ENCODE results near the gene PSG7.
"Not testable (repeated sequence)": the region's sequence is repeated elsewhere in the genome, so short reads cannot be mapped to it uniquely, and the experiment has no call there.

Gene PSG7

GRCh38 chr19:42937107-42937506, at the start of gene PSG7:
Gene PSG7, minus strand, starts transcription at chr19:42937207. Its CDS starts 131 bp downstream, at chr19:42937076.
- not testable (repeated sequence) for DNase-seq (ENCODE audit: low read depth, low spot score)

- no peak for DNase-seq (ENCODE audit: low read depth, low spot score)
Observed at GRCh38 chr19:42985588-42985987, 48.6 kb upstream of the PSG7 start.

GRCh38 chr19:42982111-42982510, 45.1 kb upstream of the PSG7 start:
- DNase-seq (ENCODE audit: low read depth, low spot score): not testable (repeated sequence)

- not testable (repeated sequence) for DNase-seq (ENCODE audit: low read depth, low spot score)
Observed at GRCh38 chr19:42971451-42971850, 34.4 kb upstream of the PSG7 start.

- DNase-seq (ENCODE audit: low read depth, low spot score): no peak
Observed at GRCh38 chr19:42965176-42965575, 28.2 kb upstream of the PSG7 start.

- DNase-seq (ENCODE audit: low read depth, low spot score): no peak
Observed at GRCh38 chr19:42961119-42961518, 24.1 kb upstream of the PSG7 start.

- not testable (repeated sequence) for DNase-seq (ENCODE audit: low read depth, low spot score)
Observed at GRCh38 chr19:42952126-42952525, 15.1 kb upstream of the PSG7 start.

- DNase-seq (ENCODE audit: low read depth, low spot score): not testable (repeated sequence)
Observed at GRCh38 chr19:42951476-42951875, 14.5 kb upstream of the PSG7 start.

GRCh38 chr19:42942187-42942789, 5.3 kb upstream of the PSG7 start:
- no peak for DNase-seq (ENCODE audit: low read depth, low spot score)

GRCh38 chr19:42934726-42935125, 2.3 kb downstream of the PSG7 start:
- not testable (repeated sequence) for DNase-seq (ENCODE audit: low read depth, low spot score)

GRCh38 chr19:42934183-42934582, 2.8 kb downstream of the PSG7 start:
- not testable (repeated sequence) for DNase-seq (ENCODE audit: low read depth, low spot score)

- not testable (repeated sequence) for DNase-seq (ENCODE audit: low read depth, low spot score)
Observed at GRCh38 chr19:42933412-42933811, 3.6 kb downstream of the PSG7 start.

- not testable (repeated sequence) for DNase-seq (ENCODE audit: low read depth, low spot score)
Observed at GRCh38 chr19:42932485-42933101, 4.4 kb downstream of the PSG7 start.

- not testable (repeated sequence) for DNase-seq (ENCODE audit: low read depth, low spot score)
Observed at GRCh38 chr19:42930214-42930613, 6.8 kb downstream of the PSG7 start.

- no peak for DNase-seq (ENCODE audit: low read depth, low spot score)
Observed at GRCh38 chr19:42928896-42929295, 8.1 kb downstream of the PSG7 start.

GRCh38 chr19:42926781-42927180, 10.2 kb downstream of the PSG7 start:
- no peak for DNase-seq (ENCODE audit: low read depth, low spot score)

GRCh38 chr19:42923106-42923505, 13.9 kb downstream of the PSG7 start:
- peak; percentile 21 for DNase-seq (ENCODE audit: low read depth, low spot score)

- DNase-seq (ENCODE audit: low read depth, low spot score): not testable (repeated sequence)
Observed at GRCh38 chr19:42920971-42921370, 16.0 kb downstream of the PSG7 start.

GRCh38 chr19:42919757-42920079, 17.3 kb downstream of the PSG7 start:
- DNase-seq (ENCODE audit: low read depth, low spot score): no peak

GRCh38 chr19:42919070-42919756, 17.8 kb downstream of the PSG7 start:
- not testable (repeated sequence) for DNase-seq (ENCODE audit: low read depth, low spot score)

GRCh38 chr19:42918377-42919069, 18.5 kb downstream of the PSG7 start:
- not testable (repeated sequence) for DNase-seq (ENCODE audit: low read depth, low spot score)

GRCh38 chr19:42917634-42918033, 19.4 kb downstream of the PSG7 start, which contains the start of gene PSG6:
Gene PSG6, minus strand, starts transcription at chr19:42917894. Its CDS starts 102 bp downstream, at chr19:42917792.
- DNase-seq (ENCODE audit: low read depth, low spot score): not testable (repeated sequence)

Data from smooth muscle cell of the brain vasculature (primary cell).